HCT116 (cell line): ENCODE data around the gene CCDC191.

ENCODE experiments used
- CBX3 ChIP-seq: IDR thresholded peaks from 2 replicates; pipeline ENCODE4 v1.6.1; 2012; ENCODE audit warnings: low read depth
- FOSL1 ChIP-seq: IDR thresholded peaks from 2 replicates; pipeline ENCODE4 v1.6.1; 2012; ENCODE audit warnings: low read depth
- TF ChIP-seq, protein P1 (sequence below), 3 experiments: fragments of 200-600 bp in 1 of 3; sonication (generic) in 1 of 3; IDR thresholded peaks in 2 of 3; conservative IDR thresholded peaks in 1 of 3; 2 replicates each; pipeline ENCODE4 v1.5.1; 2012 to 2017; ENCODE audit warnings: low read depth in 2 of 3, low read length in 2 of 3, antibody characterized with exemption in 1 of 3, borderline replicate concordance in 1 of 3, control low read depth in 1 of 3, mild to moderate bottlenecking in 1 of 3, mixed read lengths in 1 of 3, mixed run types in 1 of 3, moderate library complexity in 1 of 3; ENCODE audit not compliant: insufficient read depth in 1 of 3

DNA sequence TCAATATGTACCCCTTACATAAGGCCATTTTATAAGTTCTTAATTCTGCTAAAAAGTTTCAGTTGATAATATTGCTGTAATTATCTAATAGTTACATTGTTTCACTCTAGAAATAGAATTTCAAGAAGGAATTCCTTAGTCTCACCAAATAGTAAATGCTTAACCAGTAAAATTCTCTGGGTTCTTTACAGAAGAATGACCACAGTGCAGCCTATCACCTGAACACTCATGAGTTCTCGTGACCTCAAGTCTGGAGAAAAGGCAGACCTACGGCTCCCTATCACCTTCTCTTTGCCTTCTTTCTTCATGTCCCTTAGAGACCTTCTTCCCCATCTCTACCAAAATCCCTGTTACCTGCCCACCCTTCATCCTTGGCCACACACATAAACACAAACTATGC is 30.9 kb downstream of the CCDC191 start:
- TF ChIP-seq, protein P1, sequence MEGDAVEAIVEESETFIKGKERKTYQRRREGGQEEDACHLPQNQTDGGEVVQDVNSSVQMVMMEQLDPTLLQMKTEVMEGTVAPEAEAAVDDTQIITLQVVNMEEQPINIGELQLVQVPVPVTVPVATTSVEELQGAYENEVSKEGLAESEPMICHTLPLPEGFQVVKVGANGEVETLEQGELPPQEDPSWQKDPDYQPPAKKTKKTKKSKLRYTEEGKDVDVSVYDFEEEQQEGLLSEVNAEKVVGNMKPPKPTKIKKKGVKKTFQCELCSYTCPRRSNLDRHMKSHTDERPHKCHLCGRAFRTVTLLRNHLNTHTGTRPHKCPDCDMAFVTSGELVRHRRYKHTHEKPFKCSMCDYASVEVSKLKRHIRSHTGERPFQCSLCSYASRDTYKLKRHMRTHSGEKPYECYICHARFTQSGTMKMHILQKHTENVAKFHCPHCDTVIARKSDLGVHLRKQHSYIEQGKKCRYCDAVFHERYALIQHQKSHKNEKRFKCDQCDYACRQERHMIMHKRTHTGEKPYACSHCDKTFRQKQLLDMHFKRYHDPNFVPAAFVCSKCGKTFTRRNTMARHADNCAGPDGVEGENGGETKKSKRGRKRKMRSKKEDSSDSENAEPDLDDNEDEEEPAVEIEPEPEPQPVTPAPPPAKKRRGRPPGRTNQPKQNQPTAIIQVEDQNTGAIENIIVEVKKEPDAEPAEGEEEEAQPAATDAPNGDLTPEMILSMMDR (IDR thresholded peaks at IDR 0.05 in 2 of 3, conservative IDR thresholded peaks at IDR 0.05 in 1 of 3; ENCODE audit: borderline replicate concordance in 1 of 3, insufficient read depth in 1 of 3, low read depth in 2 of 3, low read length in 2 of 3): no peak
- TF ChIP-seq FOSL1 (no peak), CBX3 (no peak)
